ENCODE data around the gene ERC1.
A peak's percentile ranks its signal among the peaks of the same experiment; 100 is the strongest.
"Not testable (repeated sequence)": the region's sequence is repeated elsewhere in the genome, so short reads cannot be mapped to it uniquely, and the experiment has no call there.

Gene ERC1

GRCh38 chr12:1091350-1091749 is 100.3 kb downstream of the ERC1 start:
- no peak for DNase-seq
- TF ChIP-seq POLR2A (IDR thresholded peaks at IDR 0.05; ENCODE audit: low read length): no peak
- TF ChIP-seq GATA1 (IDR thresholded peaks at IDR 0.05; ENCODE audit: low read depth, low read length): no peak

- DNase-seq: peak; percentile 62 to 75
Observed at GRCh38 chr12:1093166-1093751, 102.2 kb downstream of the ERC1 start.

GRCh38 chr12:1094714-1095113 is 103.7 kb downstream of the ERC1 start:
- TF ChIP-seq GATA1 (IDR thresholded peaks at IDR 0.05; ENCODE audit: low read depth, low read length) (no peak), POLR2A (IDR thresholded peaks at IDR 0.05; ENCODE audit: low read length) (no peak)
- DNase-seq: no peak

More at GRCh38 chr12:1093166-1093751, 102.2 kb downstream of the ERC1 start:
- TF ChIP-seq GATA1 (IDR thresholded peaks at IDR 0.05; ENCODE audit: low read depth, low read length): no peak
- TF ChIP-seq POLR2A (IDR thresholded peaks at IDR 0.05; ENCODE audit: low read length): no peak

- DNase-seq: no peak
- TF ChIP-seq GATA1 (IDR thresholded peaks at IDR 0.05; ENCODE audit: low read depth, low read length) (no peak), POLR2A (IDR thresholded peaks at IDR 0.05; ENCODE audit: low read length) (no peak)
Observed at GRCh38 chr12:1099158-1099557, 108.1 kb downstream of the ERC1 start.

- DNase-seq: not testable (repeated sequence)
Observed at GRCh38 chr12:1099618-1100017, 108.6 kb downstream of the ERC1 start.

GRCh38 chr12:1102115-1102514 is 111.1 kb downstream of the ERC1 start:
- no peak for DNase-seq
- TF ChIP-seq POLR2A (IDR thresholded peaks at IDR 0.05; ENCODE audit: low read length) (no peak), GATA1 (IDR thresholded peaks at IDR 0.05; ENCODE audit: low read depth, low read length) (no peak)

- TF ChIP-seq POLR2A (IDR thresholded peaks at IDR 0.05; ENCODE audit: low read length) (no peak), GATA1 (IDR thresholded peaks at IDR 0.05; ENCODE audit: low read depth, low read length) (no peak)
- DNase-seq: no peak
Observed at GRCh38 chr12:1102791-1103450, 111.9 kb downstream of the ERC1 start.

- no peak for TF ChIP-seq GATA1 (IDR thresholded peaks at IDR 0.05; ENCODE audit: low read depth, low read length)
- no peak for TF ChIP-seq POLR2A (IDR thresholded peaks at IDR 0.05; ENCODE audit: low read length)
- no peak for DNase-seq
Observed at GRCh38 chr12:1103632-1104031, 112.6 kb downstream of the ERC1 start.

GRCh38 chr12:1104088-1104800 is 113.2 kb downstream of the ERC1 start:
- no peak for TF ChIP-seq GATA1 (IDR thresholded peaks at IDR 0.05; ENCODE audit: low read depth, low read length)
- no peak for TF ChIP-seq POLR2A (IDR thresholded peaks at IDR 0.05; ENCODE audit: low read length)
- DNase-seq: no peak

GRCh38 chr12:1107669-1108068 is 116.6 kb downstream of the ERC1 start:
- no peak for DNase-seq
- TF ChIP-seq GATA1 (IDR thresholded peaks at IDR 0.05; ENCODE audit: low read depth, low read length): no peak
- no peak for TF ChIP-seq POLR2A (IDR thresholded peaks at IDR 0.05; ENCODE audit: low read length)

GRCh38 chr12:1108276-1108675 is 117.3 kb downstream of the ERC1 start:
- DNase-seq: no peak
- TF ChIP-seq GATA1 (IDR thresholded peaks at IDR 0.05; ENCODE audit: low read depth, low read length): no peak
- no peak for TF ChIP-seq POLR2A (IDR thresholded peaks at IDR 0.05; ENCODE audit: low read length)

- no peak for DNase-seq
- TF ChIP-seq POLR2A (IDR thresholded peaks at IDR 0.05; ENCODE audit: low read length): no peak
- TF ChIP-seq GATA1 (IDR thresholded peaks at IDR 0.05; ENCODE audit: low read depth, low read length): no peak
Observed at GRCh38 chr12:1115484-1116231, 124.6 kb downstream of the ERC1 start.

- no peak for TF ChIP-seq POLR2A (IDR thresholded peaks at IDR 0.05; ENCODE audit: low read length)
- no peak for TF ChIP-seq GATA1 (IDR thresholded peaks at IDR 0.05; ENCODE audit: low read depth, low read length)
- DNase-seq: no peak
Observed at GRCh38 chr12:1117371-1117770, 126.3 kb downstream of the ERC1 start.

- TF ChIP-seq POLR2A (IDR thresholded peaks at IDR 0.05; ENCODE audit: low read length) (no peak), GATA1 (IDR thresholded peaks at IDR 0.05; ENCODE audit: low read depth, low read length) (no peak)
- peak; percentile 79 to 91 for DNase-seq
Observed at GRCh38 chr12:1117970-1118563, 127.0 kb downstream of the ERC1 start.
